Fibroblast of villous mesenchyme (primary cell): ENCODE results near the gene STX10. TPM values are rescaled to one million over a fixed set of nuclear protein-coding genes. Genes with fewer than 3 reads are reported as not detected.

Experiments
- DNase-seq: peaks from one replicate; pipeline ENCODE4 v3.0.0-alpha.2; 2010; ENCODE audit warnings: low read depth
- H3K4me3 ChIP-seq: 2 replicates; pipeline ENCODE4 v1.5.1; 2011; ENCODE audit warnings: low read depth, mild to moderate bottlenecking, low read length
- CTCF ChIP-seq: IDR thresholded peaks from 2 replicates; pipeline ENCODE4 v1.5.1; 2012; ENCODE audit warnings: low read depth, mild to moderate bottlenecking, low read length; ENCODE audit not compliant: insufficient read depth
- total RNA-seq: library from RNA; depleted of rRNA; stranded (reverse); fragments of >200 nt; gene quantifications from 2 replicates; pipeline ENCODE4 v1.2.3, GENCODE V29; 2012

Gene STX10
- total RNA-seq, 1 donor = 58.3 TPM

- no peak overlapping the region for H3K4me3 ChIP-seq
- DNase-seq = no peak
- no peak for TF ChIP-seq CTCF
Observed at GRCh38 chr19:13130886-13131490, 19.2 kb downstream of the STX10 start.

- no peak for TF ChIP-seq CTCF
- no peak for DNase-seq
- H3K4me3 ChIP-seq = no peak overlapping the region
Observed at GRCh38 chr19:13129384-13129783, 20.8 kb downstream of the STX10 start.

- no peak for TF ChIP-seq CTCF
- no peak overlapping the region for H3K4me3 ChIP-seq
- no peak for DNase-seq
Observed at GRCh38 chr19:13128583-13128982, 21.6 kb downstream of the STX10 start.

GRCh38 chr19:13127811-13128575, 22.2 kb downstream of the STX10 start:
- no peak for DNase-seq
- H3K4me3 ChIP-seq = no peak overlapping the region
- no peak for TF ChIP-seq CTCF

- no peak overlapping the region for H3K4me3 ChIP-seq
- no peak for DNase-seq
- no peak for TF ChIP-seq CTCF
Observed at GRCh38 chr19:13127051-13127450, 23.1 kb downstream of the STX10 start.

GRCh38 chr19:13122980-13123957, 26.9 kb downstream of the STX10 start:
- TF ChIP-seq CTCF = no peak
- H3K4me3 ChIP-seq = no peak overlapping the region
- no peak for DNase-seq
